GM19025 (cell line): ENCODE data around the gene SLIT3.
A peak's percentile ranks its signal among the peaks of the same experiment; 100 is the strongest.
"Not testable (repeated sequence)": the region's sequence is repeated elsewhere in the genome, so short reads cannot be mapped to it uniquely, and the experiment has no call there.

Experiments
- ATAC-seq: cut with Tn5 transposase; IDR thresholded peaks from one replicate; pipeline ENCODE4 v1.9.1; 2021; ENCODE audit warnings: mild to moderate bottlenecking, low read depth, moderate library complexity; ENCODE audit not compliant: unreplicated experiment

SLIT3 gene

DNA sequence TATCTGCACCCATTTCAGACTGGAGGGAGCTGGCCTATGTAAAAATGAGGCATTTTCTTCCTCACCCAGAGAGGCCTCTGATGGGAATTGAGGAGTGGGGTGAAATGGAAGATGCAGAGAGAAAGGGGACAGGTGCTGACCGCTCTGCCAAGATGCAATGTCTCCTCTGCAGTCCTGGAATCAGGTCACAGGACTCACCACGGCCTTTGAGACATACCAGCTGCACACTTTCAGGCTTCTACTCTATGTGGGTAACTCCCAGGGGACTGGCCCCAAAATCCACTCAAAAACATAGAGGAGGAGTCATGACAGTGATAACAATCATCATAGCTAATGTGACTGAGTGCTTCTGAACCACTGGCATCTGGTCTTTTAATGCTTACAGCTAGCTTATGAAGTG is 558.6 kb downstream of the SLIT3 start:
- ATAC-seq: not testable (repeated sequence)

DNA sequence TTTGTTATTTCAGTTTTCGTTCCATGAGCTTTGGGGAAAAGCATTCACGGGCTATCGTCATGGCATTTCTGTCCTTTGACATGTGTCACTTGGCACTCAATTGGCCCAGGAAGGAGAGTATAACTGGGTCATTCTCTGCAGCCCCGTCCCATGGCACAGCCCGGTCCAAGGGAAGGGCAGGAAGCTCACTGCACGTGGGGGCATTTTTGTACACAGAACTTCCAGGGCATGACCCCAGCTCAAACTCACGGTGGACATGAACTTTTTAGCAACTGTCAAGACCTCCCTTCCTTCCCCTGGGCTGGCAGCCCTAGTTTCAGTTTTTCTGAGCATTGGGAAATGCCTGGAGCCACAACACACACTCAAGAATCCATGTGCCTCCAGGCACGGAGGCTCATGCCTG is 560.1 kb downstream of the SLIT3 start:
- ATAC-seq: no peak

DNA sequence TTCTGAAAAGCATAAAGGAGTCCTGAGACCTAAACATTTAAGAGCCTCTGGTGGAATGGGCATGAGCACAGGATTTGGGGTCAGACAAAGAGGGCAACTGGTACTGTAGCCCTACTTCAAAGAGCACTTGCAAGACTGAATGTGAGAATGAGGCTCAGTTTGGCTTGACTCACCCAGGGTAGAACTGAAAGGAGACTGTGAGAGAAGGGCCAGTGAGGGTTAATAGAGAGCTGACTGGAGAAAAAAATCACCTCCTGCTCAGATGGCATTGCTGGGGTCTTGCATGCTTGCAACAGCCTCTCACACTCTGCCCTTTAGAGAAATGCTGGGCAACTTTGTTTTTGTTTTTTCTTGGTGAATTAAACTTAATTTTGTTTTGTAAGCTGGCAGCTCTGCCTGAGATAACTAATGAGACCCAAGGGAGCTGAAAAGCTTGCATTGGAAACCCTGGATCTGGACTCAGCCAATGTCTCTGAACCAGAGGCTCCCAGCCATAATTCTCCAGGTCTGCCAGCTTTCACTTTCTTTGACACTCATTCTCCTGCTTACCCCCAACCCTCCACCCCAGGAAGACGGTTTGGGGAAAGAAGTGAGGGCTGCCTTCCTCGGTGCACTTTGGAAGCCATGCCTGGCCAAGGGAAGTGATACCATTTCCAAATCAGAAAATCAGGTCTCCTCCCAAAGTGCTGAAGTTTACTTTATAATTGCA is 560.7 kb downstream of the SLIT3 start:
- no peak for ATAC-seq

DNA sequence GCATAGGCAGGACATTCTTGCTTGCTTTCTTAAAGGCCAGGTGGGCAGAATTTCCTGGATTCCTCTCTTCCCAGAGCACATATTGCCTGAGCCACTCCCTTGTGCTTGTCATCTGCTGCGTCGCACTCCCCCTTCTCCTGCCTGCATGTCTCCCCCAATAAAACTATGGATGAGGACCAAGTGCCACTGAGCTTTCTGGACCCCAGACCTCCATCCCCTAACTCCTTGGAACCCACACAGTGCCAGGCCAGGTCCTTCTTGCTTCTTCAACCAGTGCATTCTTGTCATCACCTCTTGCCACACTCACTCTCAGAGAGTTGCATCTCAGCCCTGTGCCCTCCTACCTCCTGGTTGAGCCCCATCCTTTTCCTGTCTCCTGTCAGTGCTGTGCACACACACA is 563.9 kb downstream of the SLIT3 start:
- no peak for ATAC-seq

DNA sequence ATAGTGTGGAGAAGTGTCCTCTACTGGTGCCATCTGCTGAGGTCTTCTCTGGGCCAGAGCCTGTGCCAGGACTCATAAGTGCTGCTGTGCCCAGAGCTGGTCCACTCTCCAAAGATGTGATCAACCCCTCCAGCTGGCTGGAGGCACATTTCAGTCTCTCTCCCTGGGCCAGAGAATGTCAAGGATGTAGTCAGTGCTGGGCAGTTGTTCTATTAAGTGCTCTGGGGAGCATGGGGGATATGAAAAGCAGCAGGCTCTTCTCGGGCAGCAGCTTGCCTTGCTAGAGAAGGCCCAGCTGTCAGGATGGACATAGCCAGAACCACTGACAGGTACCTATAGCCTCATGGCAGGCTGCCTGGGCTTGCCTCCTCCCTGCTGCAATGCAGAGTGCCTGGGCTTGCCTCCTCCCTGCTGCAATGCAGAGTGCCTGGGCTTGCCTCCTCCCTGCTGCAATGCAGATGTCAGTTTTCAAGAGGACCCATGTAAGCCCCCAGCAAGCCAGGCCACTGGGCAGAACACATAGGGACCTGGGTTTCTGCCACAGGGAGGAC is 564.6 kb downstream of the SLIT3 start:
- no peak for ATAC-seq

DNA sequence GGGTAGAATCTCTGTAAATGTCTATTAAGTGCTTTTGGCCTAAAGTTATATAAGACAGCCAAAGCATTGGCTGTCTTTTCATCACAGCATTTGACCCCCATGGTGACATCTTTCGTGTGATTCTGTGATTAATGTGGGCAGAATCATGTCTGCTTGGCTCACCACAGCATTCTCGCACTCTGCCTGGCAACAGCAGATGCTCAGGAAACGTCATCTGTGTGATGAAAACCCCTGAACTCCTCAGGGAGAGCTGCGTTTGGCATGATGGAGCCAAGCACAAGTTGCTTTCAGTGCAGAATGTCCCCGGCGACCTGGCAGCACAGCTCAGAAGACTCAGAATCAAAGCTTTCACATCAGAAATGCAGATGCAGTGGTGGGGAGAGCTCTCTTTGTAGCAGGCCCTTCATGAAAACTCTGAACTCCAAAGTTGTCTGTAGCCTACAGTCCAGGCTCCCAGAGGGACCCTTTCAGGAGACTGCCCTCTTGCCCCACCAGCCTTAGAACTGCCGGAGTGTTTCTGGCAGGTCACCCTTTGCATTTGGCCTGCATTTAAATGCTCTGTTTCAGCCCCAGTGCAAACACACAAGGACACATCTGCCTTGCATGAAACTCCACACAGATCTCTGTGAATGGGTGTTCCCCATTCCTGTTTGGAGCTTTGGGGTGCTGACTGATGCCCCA is 566.2 kb downstream of the SLIT3 start:
- peak; percentile 58 for ATAC-seq

DNA sequence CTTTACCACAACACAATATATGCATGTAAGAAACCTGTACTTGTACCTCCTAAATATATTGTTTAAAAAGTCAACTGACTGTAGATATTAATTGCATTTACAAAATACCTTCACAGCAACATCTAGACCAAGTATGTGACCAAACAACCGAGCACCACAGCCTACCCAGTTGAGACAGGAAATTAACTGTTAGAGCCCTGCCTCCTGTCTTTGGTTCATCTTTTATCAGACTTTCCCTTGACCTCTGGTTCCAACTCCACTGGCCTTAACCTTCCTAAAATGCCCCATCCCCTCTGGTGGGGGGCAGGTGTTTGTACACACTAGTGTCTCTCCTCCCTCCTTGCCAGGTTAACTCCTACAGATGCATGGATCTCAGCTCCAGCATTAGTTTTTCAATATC is 566.8 kb downstream of the SLIT3 start:
- no peak for ATAC-seq

DNA sequence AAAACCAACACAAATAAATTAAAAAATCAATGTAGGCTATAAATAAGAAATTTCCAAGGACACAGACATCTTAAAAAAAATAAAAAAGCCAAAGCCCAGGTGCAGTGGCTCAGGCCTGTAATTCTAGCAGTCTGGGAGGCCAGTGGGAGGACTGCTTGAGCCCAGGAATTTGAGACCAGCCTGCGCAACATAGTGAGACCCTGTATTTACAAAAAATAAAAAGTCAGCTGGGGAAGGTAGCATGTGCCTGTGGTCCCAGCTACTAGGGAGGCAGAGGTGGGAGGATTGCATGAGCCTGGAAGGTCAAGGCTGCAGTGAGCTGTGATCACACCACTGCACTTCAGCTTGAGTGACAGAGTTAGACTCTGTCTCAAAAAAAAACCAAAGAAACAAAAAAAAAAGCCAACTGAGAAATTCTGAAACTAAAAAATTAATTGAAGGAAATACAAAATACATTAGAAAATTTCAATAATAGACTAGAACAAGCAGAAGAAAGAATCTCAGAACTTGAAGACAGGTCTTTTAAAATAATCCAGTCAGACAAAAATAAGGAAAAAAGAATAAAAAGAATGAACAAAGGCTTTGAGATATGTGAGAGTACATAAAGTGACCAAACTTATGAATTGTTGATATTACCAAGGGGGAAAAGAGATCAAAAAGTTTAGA is 572.3 kb downstream of the SLIT3 start:
- no peak for ATAC-seq

DNA sequence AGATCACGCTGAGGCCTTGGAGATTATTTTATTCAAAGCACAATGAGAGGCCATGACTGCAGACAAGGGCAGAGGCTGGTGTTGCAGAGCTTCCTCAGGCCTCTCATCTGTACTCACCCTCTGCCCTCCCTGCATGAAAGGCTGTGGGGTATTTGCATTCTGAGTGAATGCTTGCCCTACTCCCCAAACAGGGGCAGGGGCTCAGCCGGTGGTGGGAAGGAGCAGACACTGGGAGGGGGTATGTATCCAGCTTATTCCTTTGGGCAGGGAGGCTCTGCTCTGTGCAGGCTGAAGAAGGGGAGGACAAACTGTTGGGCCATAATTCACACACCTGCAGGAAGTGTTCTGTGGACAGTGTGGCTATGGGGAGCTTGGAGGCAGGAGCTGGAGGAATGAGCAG is 573.4 kb downstream of the SLIT3 start:
- ATAC-seq: no peak

DNA sequence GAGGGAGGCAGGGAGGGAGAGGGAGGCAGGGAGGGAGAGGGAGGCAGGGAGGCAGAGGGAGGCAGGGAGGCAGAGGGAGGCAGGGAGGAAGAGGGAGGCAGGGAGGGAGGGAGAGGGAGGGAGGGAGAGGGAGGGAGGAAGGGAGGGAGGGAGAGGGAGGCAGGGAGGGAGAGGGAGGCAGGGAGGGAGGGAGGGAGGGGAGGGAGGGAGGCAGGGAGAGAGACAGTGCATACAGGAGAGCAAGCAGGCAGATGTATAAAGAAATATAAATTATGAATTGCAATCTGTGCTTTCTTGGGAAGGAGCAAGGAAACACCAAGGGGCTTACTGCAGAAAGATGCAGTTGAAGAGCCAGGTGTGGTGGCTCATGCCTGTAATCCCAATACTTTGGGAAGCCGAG is 574.6 kb downstream of the SLIT3 start:
- no peak for ATAC-seq

DNA sequence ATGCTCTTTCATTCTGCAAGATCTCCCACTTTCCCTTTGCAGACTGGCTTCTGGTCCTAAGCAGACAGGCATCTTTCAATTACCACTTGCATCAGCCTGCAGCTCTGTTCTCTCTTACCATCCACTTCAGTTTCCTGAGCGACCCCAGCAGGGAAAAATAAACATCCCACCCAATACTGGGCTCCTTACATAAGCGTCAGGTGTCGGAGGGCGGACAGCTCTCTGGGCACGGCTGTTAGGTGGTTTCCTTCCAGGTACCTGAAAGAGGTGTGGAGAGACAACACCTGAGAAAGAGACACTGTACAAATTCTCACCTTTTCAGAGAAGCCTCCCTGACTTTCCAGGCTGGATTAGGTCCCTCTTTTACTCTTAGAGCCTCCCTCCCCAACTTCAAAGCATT is 576.7 kb downstream of the SLIT3 start:
- no peak for ATAC-seq

DNA sequence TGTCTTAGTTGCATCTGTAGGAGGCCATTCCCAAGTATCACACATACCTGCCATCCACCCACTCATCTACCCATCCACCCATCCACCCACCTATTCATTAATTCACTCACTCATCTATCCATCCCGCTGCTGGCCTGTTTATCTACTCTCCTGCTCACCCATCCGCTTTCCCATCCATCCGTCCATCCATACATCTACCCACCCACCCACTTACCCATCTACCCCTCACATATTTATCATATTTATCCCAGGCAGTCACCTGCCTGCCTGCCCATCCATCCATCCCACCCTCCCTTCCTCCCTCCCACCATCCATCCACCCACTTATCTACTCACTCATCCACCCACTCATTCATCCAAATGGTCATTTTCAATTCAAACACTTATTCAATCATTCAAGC is 577.9 kb downstream of the SLIT3 start:
- ATAC-seq: no peak

DNA sequence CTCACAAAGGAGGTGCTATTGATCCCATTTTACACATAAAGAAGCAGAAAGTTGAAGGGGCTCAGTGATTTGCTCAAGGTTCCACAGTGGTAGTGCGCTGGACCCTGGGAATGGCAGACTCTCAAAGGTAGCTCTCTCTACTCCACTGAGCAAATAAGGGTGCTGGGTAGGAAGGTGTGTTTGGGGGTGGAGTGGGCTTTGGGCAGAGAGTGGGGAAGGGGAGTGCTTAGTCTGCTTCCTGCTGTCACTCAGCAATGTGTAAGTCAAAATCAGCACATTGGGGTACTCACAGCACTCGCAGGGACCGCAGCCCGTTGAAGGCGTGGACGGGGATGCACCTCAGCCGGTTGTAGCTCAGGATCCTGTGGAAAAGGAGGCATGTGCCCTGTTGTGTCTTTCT is 579.0 kb downstream of the SLIT3 start:
- ATAC-seq: no peak

DNA sequence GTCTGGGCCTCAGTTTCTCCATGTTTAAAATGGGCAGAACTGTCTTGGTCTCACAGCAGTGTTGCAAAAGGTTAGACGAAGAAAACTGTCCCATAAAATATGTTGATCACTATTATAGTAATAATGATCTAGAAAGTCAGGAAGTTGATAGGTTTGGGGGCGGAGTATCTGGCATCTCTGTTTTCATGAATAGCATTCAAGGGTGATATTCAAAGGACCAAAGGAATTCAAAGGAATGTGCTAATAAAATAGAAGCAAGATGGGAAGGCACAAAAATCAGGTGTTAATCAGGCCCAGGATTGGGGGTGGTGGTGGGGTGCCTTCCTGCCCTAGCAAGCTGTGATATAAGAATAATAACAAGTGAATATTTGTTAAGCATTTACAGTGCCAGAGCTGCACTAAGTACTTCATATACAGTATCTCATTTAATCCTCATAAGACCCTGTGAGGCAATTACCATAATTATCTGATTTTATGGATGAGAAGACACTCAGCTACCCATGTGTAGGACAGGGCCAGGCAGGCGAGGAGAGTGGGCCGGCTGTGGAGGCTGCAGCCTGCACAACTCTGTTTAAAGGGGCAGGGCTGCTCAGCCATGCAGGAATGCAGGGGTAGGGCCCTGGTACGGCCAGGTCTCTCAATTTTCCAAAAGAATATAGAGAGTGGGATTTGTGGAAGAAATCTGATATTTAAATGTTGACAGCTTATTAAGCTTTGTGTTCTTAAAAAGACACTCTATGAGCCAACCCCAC is 579.8 kb downstream of the SLIT3 start:
- ATAC-seq: no peak

DNA sequence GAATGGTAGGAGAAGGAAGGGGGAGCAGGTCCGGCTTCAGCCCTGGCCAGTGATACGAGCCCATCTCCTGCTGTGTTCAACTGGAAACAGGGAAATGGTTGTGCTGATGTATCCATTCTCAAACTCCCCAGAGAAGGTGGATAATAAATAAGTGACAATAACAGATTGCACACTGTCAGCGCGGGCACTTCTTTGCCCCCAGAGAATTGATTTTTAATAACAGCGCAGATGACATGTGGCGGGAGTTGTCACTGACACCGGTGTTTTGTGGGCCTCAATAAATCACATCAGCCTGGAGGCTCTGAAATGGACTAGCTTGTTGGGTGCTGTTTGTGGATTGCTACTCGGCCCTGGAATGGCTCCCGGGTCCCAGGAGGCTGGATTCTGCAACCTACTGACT is 580.4 kb downstream of the SLIT3 start:
- ATAC-seq: no peak

DNA sequence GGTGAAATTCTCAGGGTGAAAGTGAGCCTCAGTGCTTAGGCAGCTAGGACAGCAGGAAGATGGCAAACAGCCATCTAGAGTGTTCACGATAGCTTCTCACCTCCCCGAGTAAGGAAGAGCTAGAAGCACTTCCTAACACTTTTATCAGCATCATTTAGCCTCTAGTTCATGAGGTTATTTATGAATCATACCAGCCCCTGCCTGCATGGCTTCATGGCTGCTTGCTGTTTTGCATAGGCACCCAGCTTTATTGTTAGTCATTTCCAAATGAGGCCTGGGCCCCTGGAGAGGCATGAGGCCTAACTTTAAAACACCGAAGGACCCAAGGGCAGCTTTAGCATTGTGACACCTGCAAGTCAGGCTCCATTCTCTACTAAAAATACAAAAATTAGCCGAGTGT is 586.9 kb downstream of the SLIT3 start:
- no peak for ATAC-seq

DNA sequence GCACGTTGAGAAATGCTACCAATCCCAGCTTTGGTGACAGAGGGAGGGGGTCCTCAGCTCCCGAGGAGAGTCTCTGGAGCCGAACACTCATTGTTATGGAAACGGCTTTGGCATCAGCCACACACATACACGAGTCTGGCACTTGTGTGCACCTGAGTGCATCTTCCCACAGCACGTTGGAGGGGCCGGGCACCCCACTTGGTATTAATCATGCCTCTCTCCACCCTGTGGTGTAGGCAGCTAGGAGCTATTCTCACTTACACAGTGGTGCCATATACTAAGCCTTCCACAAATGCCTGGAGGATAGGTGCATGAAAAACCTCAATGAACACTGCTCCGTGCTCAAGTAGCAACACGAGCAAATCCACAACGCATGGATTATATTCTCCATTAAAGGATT is 587.9 kb downstream of the SLIT3 start:
- ATAC-seq: no peak

DNA sequence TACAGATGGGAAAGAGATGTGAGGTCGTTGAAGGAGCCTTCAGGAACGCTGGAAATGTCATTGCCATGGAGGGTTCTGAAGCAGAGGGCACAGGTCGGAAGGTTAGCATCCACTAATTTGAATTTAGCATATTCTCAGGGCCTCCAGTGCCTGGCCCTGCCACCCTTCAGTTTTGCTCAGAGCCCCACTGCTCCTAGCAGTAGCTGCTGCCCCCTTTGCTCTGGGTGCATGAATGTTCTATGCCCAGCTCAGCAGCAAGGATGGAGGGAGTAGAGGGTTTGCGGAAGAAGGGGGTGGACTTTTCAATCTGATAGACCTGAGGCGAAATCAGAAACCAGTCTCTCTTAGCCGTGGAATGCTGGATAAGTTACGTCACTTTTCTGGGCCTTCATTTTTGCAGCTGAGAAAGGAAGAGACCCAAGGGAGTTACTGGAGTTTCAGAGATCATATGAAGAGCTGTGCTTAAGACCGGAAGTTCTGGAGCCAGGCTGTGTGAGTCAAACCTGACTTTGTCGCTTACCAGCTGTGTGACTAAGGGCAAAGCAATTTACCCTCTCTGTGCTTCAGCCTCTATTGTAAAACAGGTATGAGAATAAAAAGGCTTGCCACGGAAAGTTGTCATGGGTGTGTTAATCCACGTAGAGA is 588.5 kb downstream of the SLIT3 start:
- no peak for ATAC-seq

DNA sequence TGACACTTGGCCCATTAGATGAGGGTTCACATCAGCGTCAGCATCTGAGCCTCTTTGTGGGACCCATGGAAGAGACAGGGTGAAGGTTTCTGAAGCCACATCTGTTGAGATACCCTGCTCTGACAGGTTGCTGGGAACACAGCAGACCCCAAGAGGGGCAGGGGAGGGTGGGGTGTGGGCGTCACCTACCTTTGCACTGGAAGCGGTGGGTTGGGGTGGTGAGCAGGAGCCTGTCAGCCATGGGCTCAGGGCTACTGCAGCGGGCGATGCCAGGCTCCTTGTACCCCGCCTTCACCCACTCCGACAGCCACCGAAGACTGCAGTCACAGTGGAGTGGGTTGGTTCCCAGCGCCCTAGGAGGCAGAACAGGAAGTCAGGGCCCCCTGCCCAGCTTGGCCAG is 590.2 kb downstream of the SLIT3 start:
- no peak for ATAC-seq
